Transverse colon (tissue), 4 donors: Measurements from ENCODE around the gene JAZF1. TPM values are rescaled to one million over a fixed set of nuclear protein-coding genes. Genes with fewer than 3 reads are reported as not detected.
"Not testable (repeated sequence)": the region's sequence is repeated elsewhere in the genome, so short reads cannot be mapped to it uniquely, and the experiment has no call there.

Source experiments
- DNase-seq: peaks from one replicate; pipeline ENCODE4 v3.0.0-alpha.2; 2019
- H3K27ac ChIP-seq, 4 donors: fragments of 200-600 bp; sonication (generic); 2 replicates each; pipeline ENCODE4 v1.5.1; 2016 to 2018; ENCODE audit warnings: inconsistent platforms in 4 of 4
- H3K27me3 ChIP-seq: fragments of 200-600 bp; sonication (generic); 2 replicates; pipeline ENCODE4 v1.5.1; 2017; ENCODE audit warnings: inconsistent platforms
- H3K36me3 ChIP-seq, 4 donors: fragments of 200-600 bp; sonication (generic); 2 replicates each; pipeline ENCODE4 v1.5.1; 2017 to 2019; ENCODE audit warnings: inconsistent platforms in 4 of 4
- H3K4me1 ChIP-seq, 4 donors: fragments of 200-600 bp; sonication (generic); 2 replicates each; pipeline ENCODE4 v1.5.1; 2017 to 2020; ENCODE audit warnings: inconsistent platforms in 4 of 4
- H3K4me3 ChIP-seq, 4 donors: fragments of 200-600 bp; sonication (generic); 1 replicate in 1 of 4; 2 replicates in 3 of 4; pipeline versions ENCODE4 v1.5.1 to v1.6.1; 2017 to 2019; ENCODE audit warnings: inconsistent platforms in 4 of 4
- H3K9me3 ChIP-seq, 2 donors: fragments of 200-600 bp; sonication (generic); 2 replicates each; pipeline ENCODE4 v1.5.1; 2017 to 2019; ENCODE audit warnings: inconsistent platforms in 2 of 2
- CTCF ChIP-seq, 5 experiments: fragments of 200-600 bp in 3 of 5; fragments of 450-650 bp in 2 of 5; sonication (generic) in 3 of 5; IDR thresholded peaks; 1 replicate in 2 of 5; 2 replicates in 3 of 5; pipeline ENCODE4 v1.5.1; 2016 to 2017; ENCODE audit warnings: antibody characterized with exemption in 5 of 5, inconsistent platforms in 3 of 5, mild to moderate bottlenecking in 2 of 5, moderate library complexity in 1 of 5
- EP300 ChIP-seq: sonication (generic); formaldehyde crosslinking; IDR thresholded peaks from one replicate; pipeline ENCODE4 v1.6.1; 2017; ENCODE audit warnings: antibody characterized with exemption, low read depth
- POLR2A ChIP-seq: fragments of 450-650 bp; IDR thresholded peaks from one replicate; pipeline ENCODE4 v1.6.1; 2016; ENCODE audit warnings: antibody characterized with exemption, mild to moderate bottlenecking, moderate library complexity
- POLR2AphosphoS5 ChIP-seq, 3 donors: sonication (generic); formaldehyde crosslinking; IDR thresholded peaks; one replicate each; pipeline ENCODE4 v1.6.1; 2016; ENCODE audit warnings: antibody characterized with exemption in 3 of 3
- WGBS, 2 donors: methylation state at CpG; one replicate each; pipeline ENCODE4 v1.1.5; 2018; ENCODE audit warnings: low coverage in 1 of 2; 5-methylcytosine and 5-hydroxymethylcytosine counted together
- in situ Hi-C, 4 donors: fragments of 200-750 bp; cut with MboI; loops; one replicate each; pipeline versions ENCODE4 v1.15.0 to v1.15.1; 2017; ENCODE audit warnings: low sequenced_read_pairs in 3 of 4, low pct_ligation_motif_present in 1 of 4, low pct_unique_long_range_greater_than_20kb in 1 of 4
- intact Hi-C: fragments of 100-400 bp; cut with DNase I; formaldehyde crosslinking; loops from one replicate; pipeline ENCODE4 v1.15.1; 2023; ENCODE audit warnings: low total_unique reads
- total RNA-seq, 4 donors: library from RNA; depleted of rRNA; stranded (reverse); fragments of >200 nt; gene quantifications; one replicate each; pipeline ENCODE4 v1.1.0, GENCODE V29; 2016

JAZF1 gene
- total RNA-seq, 4 donors from 2014 or later = 11.0 to 12.2 (median 11.5) TPM

DNA sequence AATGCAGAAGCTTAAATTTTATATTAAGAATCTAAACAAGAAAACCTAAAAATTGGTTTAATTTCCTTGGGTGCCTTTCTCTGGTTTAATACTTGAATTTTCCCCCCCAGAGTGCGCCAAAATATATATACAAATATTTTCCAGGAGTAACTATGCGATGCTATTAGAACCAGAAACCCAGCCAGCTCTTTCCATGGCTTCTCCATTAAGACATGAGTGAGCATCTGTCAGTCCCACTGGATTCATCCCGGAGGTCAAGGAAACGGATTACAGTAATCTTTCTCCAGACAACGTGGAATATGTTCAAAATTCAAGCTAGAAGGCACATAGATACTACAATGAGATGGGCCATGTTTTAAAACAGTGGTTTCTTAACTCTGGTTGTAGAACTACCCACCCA is 291.9 kb downstream of the JAZF1 start:
- no peak for TF ChIP-seq POLR2A
- TF ChIP-seq EP300 = no peak
- no peak for TF ChIP-seq CTCF (IDR thresholded peaks at IDR 0.05)
- no peak for TF ChIP-seq POLR2AphosphoS5 (IDR thresholded peaks at IDR 0.05)
- H3K4me1 ChIP-seq = no peaks in the 10 kb centered on the region
- DNase-seq = no peak
- no peaks in the 10 kb centered on the region for H3K9me3 ChIP-seq
- no peak overlapping the region for H3K27ac ChIP-seq
- H3K4me3 ChIP-seq = no peak overlapping the region
- H3K27me3 ChIP-seq = no peaks in the 10 kb centered on the region
- 86 to 90% methylated on average over 4 to 5 of the region's 5 CpGs for WGBS, 2 donors
- in situ Hi-C loops = no loop called here
- intact Hi-C loops = no loop called here
- no peaks in the 10 kb centered on the region for H3K36me3 ChIP-seq

- H3K4me3 ChIP-seq, in situ Hi-C loops, DNase-seq, H3K27me3 ChIP-seq, intact Hi-C loops, H3K27ac ChIP-seq, H3K4me1 ChIP-seq, H3K36me3 ChIP-seq, H3K9me3 ChIP-seq: not testable (repeated sequence)
- 93 to 94% methylated on average over 3 of the region's 3 CpGs for WGBS, 2 donors
These were observed 293.9 kb downstream of the JAZF1 start for GRCh38 chr7:27886710-27887109.

- intact Hi-C loops (no loop called here), in situ Hi-C loops (no loop called here)
- no peaks in the 10 kb centered on the region for H3K4me1 ChIP-seq
- no peak overlapping the region for H3K4me3 ChIP-seq
- no peak overlapping the region for H3K27ac ChIP-seq
- H3K36me3 ChIP-seq = no peaks in the 10 kb centered on the region
- no peak for DNase-seq
- H3K27me3 ChIP-seq = no peaks in the 10 kb centered on the region
- H3K9me3 ChIP-seq = no peaks in the 10 kb centered on the region
- TF ChIP-seq POLR2AphosphoS5 (IDR thresholded peaks at IDR 0.05) = no peak
- no peak for TF ChIP-seq EP300
- TF ChIP-seq CTCF (IDR thresholded peaks at IDR 0.05) = no peak
- no peak for TF ChIP-seq POLR2A
- WGBS, 2 donors = 75 to 90% methylated on average over 2 of the region's 2 CpGs
These were observed 294.9 kb downstream of the JAZF1 start for GRCh38 chr7:27885652-27886051.

GRCh38 chr7:27883696-27884095 is 296.9 kb downstream of the JAZF1 start:
- no peaks in the 10 kb centered on the region for H3K27me3 ChIP-seq
- intact Hi-C loops (no loop called here), in situ Hi-C loops (no loop called here)
- H3K27ac ChIP-seq = no peak overlapping the region
- TF ChIP-seq POLR2A = no peak
- no peak for DNase-seq
- no peaks in the 10 kb centered on the region for H3K9me3 ChIP-seq
- 88 to 90% methylated on average over 1 to 4 of the region's 4 CpGs for WGBS, 2 donors
- no peaks in the 10 kb centered on the region for H3K36me3 ChIP-seq
- H3K4me3 ChIP-seq = no peak overlapping the region
- no peaks in the 10 kb centered on the region for H3K4me1 ChIP-seq

DNA sequence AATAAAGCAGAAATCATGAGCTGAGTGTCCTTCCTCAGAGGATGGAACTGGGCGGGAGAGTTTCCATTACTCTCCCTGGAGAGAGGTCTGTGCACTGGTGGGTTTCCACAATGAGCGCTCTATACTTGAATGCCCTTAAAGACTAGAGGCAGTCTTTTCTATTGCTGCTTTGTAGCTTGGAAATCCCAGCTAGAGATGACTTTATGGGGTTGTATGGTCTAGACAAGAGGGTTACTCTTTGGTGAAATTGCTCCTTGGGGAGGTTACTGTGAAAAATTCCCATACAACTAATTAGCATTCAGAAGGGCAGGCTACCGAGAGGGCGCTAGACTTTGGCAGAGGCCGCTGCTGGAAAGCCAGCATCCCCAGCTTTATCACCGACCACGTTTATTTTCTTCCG is 303.8 kb downstream of the JAZF1 start:
- Histone ChIP-seq H3K27me3 (no peaks in the 10 kb centered on the region), H3K4me1 (peaks cover 5 to 32% (median 13%) of the 10 kb centered on the region in 4 donors), H3K9me3 (no peaks in the 10 kb centered on the region), H3K27ac (no peak overlapping the region), H3K36me3 (no peaks in the 10 kb centered on the region), H3K4me3 (no peak overlapping the region)
- TF ChIP-seq POLR2AphosphoS5 (IDR thresholded peaks at IDR 0.05) (no peak), POLR2A (no peak), EP300 (no peak), CTCF (IDR thresholded peaks at IDR 0.05) (no peak)
- WGBS, 2 donors = 88 to 93% methylated on average over 7 to 8 of the region's 8 CpGs
- intact Hi-C loops = no loop called here
- no peak for DNase-seq
- in situ Hi-C loops = no loop called here
